SK-N-SH (cell line): ENCODE results near the gene KNSTRN. TPM values are rescaled to one million over a fixed set of nuclear protein-coding genes. Genes with fewer than 3 reads are reported as not detected.
A peak's percentile ranks its signal among the peaks of the same experiment; 100 is the strongest.

Experiments used
- CTCF ChIA-PET: fragments of 300-600, 350-600 bp; formaldehyde crosslinking; extraction: SDS; loops from one replicate; lab custom pipeline; 2021; lab: Yijun Ruan, JAX
- POLR2A ChIA-PET: fragments of 350-600 bp; sonication (Branson Sonifier 250); formaldehyde crosslinking; extraction: SDS; loops from one replicate; lab custom pipeline; 2020; ENCODE audit warnings: antibody characterized with exemption, inconsistent platforms; lab: Yijun Ruan, JAX
- DNase-seq: peaks from one replicate; pipeline ENCODE4 v3.0.0; 2012
- H2AFZ ChIP-seq: fragments of 200-600 bp; sonication (generic); 2 replicates; pipeline ENCODE4 v1.8.1; 2016; ENCODE audit warnings: antibody characterized with exemption, mild to moderate bottlenecking, low read depth
- H3F3A ChIP-seq: fragments of 200-600 bp; sonication (generic); replicated peaks from 2 replicates; pipeline ENCODE3; 2016; ENCODE audit warnings: antibody characterized with exemption, mild to moderate bottlenecking; ENCODE audit not compliant: insufficient read depth
- H3K27ac ChIP-seq, 2 experiments: fragments of 200-500 bp in 1 of 2; fragments of 200-600 bp in 1 of 2; sonication (Bioruptor generic) in 1 of 2; sonication (generic), shearing (Covaris generic) in 1 of 2; 2 replicates each; pipeline versions ENCODE4 v1.5.1 to v1.6.1; 2014 to 2016; ENCODE audit warnings: low read depth in 2 of 2, inconsistent platforms in 1 of 2, low read length in 1 of 2, mild to moderate bottlenecking in 1 of 2, mixed read lengths in 1 of 2
- H3K27me3 ChIP-seq: fragments of 200-600 bp; sonication (generic), shearing (Covaris generic); 2 replicates; pipeline ENCODE4 v1.6.1; 2016; ENCODE audit warnings: mixed run types; ENCODE audit not compliant: insufficient read depth
- H3K36me3 ChIP-seq, 2 experiments: fragments of 200-500 bp in 1 of 2; fragments of 200-600 bp in 1 of 2; sonication (Bioruptor generic) in 1 of 2; sonication (generic) in 1 of 2; replicated peaks in 1 of 2; 2 replicates each; pipeline versions ENCODE3 to v1.5.1; 2014 to 2016; ENCODE audit warnings: low read length in 1 of 2, mild to moderate bottlenecking in 1 of 2; ENCODE audit not compliant: insufficient read depth in 2 of 2, control insufficient read depth in 1 of 2
- H3K4me1 ChIP-seq, 2 experiments: fragments of 200-500 bp in 1 of 2; fragments of 200-600 bp in 1 of 2; sonication (Bioruptor generic) in 1 of 2; sonication (generic), shearing (Covaris generic) in 1 of 2; 2 replicates each; pipeline versions ENCODE4 v1.5.1 to v1.6.1; 2014 to 2016; ENCODE audit warnings: low read depth in 1 of 2, low read length in 1 of 2, mixed run types in 1 of 2; ENCODE audit not compliant: insufficient read depth in 2 of 2, control insufficient read depth in 1 of 2
- H3K4me2 ChIP-seq: fragments of 200-600 bp; sonication (generic), shearing (Covaris generic); 2 replicates; pipeline ENCODE4 v1.6.1; 2017; ENCODE audit warnings: mixed run types
- H3K4me3 ChIP-seq, 2 experiments: fragments of 200-500 bp in 1 of 2; fragments of 200-600 bp in 1 of 2; sonication (Bioruptor generic) in 1 of 2; sonication (generic), shearing (Covaris generic) in 1 of 2; 2 replicates each; pipeline versions ENCODE4 v1.5.1 to v1.8.1; 2014 to 2016; ENCODE audit warnings: low read depth in 2 of 2, inconsistent platforms in 1 of 2, low read length in 1 of 2, mild to moderate bottlenecking in 1 of 2, mixed read lengths in 1 of 2, moderate library complexity in 1 of 2
- H3K79me2 ChIP-seq: fragments of 200-600 bp; sonication (generic); 2 replicates; pipeline ENCODE4 v1.8.1; 2017; ENCODE audit warnings: mild to moderate bottlenecking; ENCODE audit not compliant: insufficient read depth
- H3K9ac ChIP-seq: fragments of 200-600 bp; sonication (generic); 2 replicates; pipeline ENCODE4 v1.6.1; 2017; ENCODE audit warnings: mixed run types
- H3K9me2 ChIP-seq: fragments of 200-600 bp; sonication (generic); 2 replicates; pipeline ENCODE4 v1.6.1; 2017; ENCODE audit warnings: mixed run types
- H3K9me3 ChIP-seq: fragments of 200-600 bp; sonication (generic); 2 replicates; pipeline ENCODE4 v1.6.1; 2017; ENCODE audit warnings: mixed run types, mild to moderate bottlenecking, moderate library complexity
- H4K20me1 ChIP-seq: fragments of 200-600 bp; sonication (generic); 2 replicates; pipeline ENCODE4 v1.6.1; 2017; ENCODE audit warnings: mild to moderate bottlenecking, mixed run types; ENCODE audit not compliant: insufficient read depth
- CHD2 ChIP-seq: fragments of 150-350 bp; IDR thresholded peaks from 2 replicates; pipeline ENCODE4 v1.6.1; 2018; ENCODE audit warnings: low read length; ENCODE audit not compliant: partially characterized antibody
- ELF1 ChIP-seq: IDR thresholded peaks from 2 replicates; pipeline ENCODE4 v1.4.0; 2012
- EZH2phosphoT487 ChIP-seq: fragments of 200-600 bp; sonication (generic); IDR thresholded peaks from 2 replicates; pipeline ENCODE4 v1.6.1; 2017; ENCODE audit warnings: low read depth, mixed run types, mild to moderate bottlenecking, antibody characterized with exemption, moderate library complexity, borderline replicate concordance
- FOXJ3 ChIP-seq: sonication (generic); formaldehyde crosslinking; IDR thresholded peaks from 2 replicates; pipeline ENCODE4 v1.5.1; 2020; ENCODE audit warnings: mild to moderate bottlenecking, missing genetic modification reagents
- FOXM1 ChIP-seq: IDR thresholded peaks from 2 replicates; pipeline ENCODE4 v1.4.0; 2012; ENCODE audit warnings: low read depth, mild to moderate bottlenecking
- MXI1 ChIP-seq: IDR thresholded peaks from 2 replicates; pipeline ENCODE4 v1.6.1; 2012; ENCODE audit warnings: mild to moderate bottlenecking, low read depth, low read length, improper control_type of control experiment
- NRF1 ChIP-seq: IDR thresholded peaks from 2 replicates; pipeline ENCODE4 v1.6.1; 2012; ENCODE audit warnings: low read depth, mild to moderate bottlenecking, low read length
- POLR2AphosphoS5 ChIP-seq: IDR thresholded peaks from 2 replicates; pipeline ENCODE4 v1.6.1; 2012; ENCODE audit warnings: low read depth, low read length
- REST ChIP-seq: IDR thresholded peaks from 2 replicates; pipeline ENCODE4 v1.6.1; 2012; ENCODE audit warnings: mild to moderate bottlenecking, low read depth, low read length, moderate library complexity
- RFX5 ChIP-seq: IDR thresholded peaks from 2 replicates; pipeline ENCODE4 v1.6.1; 2012; ENCODE audit warnings: mild to moderate bottlenecking, improper control_type of control experiment, low read length
- SIN3A ChIP-seq: IDR thresholded peaks from 2 replicates; pipeline ENCODE4 v1.6.1; 2012; ENCODE audit warnings: low read depth, mild to moderate bottlenecking, low read length, moderate library complexity, borderline replicate concordance
- SMC3 ChIP-seq: IDR thresholded peaks from 2 replicates; pipeline ENCODE4 v1.6.1; 2012; ENCODE audit warnings: low read depth, low read length, improper control_type of control experiment
- TCF12 ChIP-seq: IDR thresholded peaks from 2 replicates; pipeline ENCODE4 v1.4.0; 2012
- USF1 ChIP-seq: IDR thresholded peaks from 2 replicates; pipeline ENCODE4 v1.4.0; 2012; ENCODE audit warnings: low read depth, borderline replicate concordance
- WGBS: methylation state at CpG from one replicate; pipeline ENCODE4 v1.1.6; 2017; ENCODE audit warnings: low lambda C conversion rate; 5-methylcytosine and 5-hydroxymethylcytosine counted together
- polyA plus RNA-seq, 3 experiments: library from polyadenylated mRNA; depleted of rRNA; stranded (reverse); fragments of >200 nt; gene quantifications; 2 replicates each; pipeline ENCODE4 v1.2.3, GENCODE V29; 2012
- TF ChIP-seq, protein P1 (sequence below): IDR thresholded peaks from 2 replicates; pipeline ENCODE4; 2012
- TF ChIP-seq, protein P2 (sequence below): IDR thresholded peaks from 2 replicates; pipeline ENCODE4 v1.4.0; 2012; ENCODE audit warnings: low read depth

KNSTRN gene
- polyA plus RNA-seq, 1 of the 3 experiments (the other 2 are of a cell fraction): 25.5 TPM

GRCh38 chr15:40357246-40357645, 25.3 kb upstream of the KNSTRN start:
- peaks cover 0 to 36% of the 10 kb centered on the region in 2 experiments; a peak in 2 of 4 replicates for H3K4me1 ChIP-seq
- 87% methylated on average over 1 of the region's 1 CpG for WGBS
- H3K9me2 ChIP-seq: no peaks in the 10 kb centered on the region
- H3K27ac ChIP-seq: peak overlapping the region in 1 of 2 experiments; percentile 92; a peak in 2 of 4 replicates
- 0 out of 2 replicates have a peak, but pooled peaks cover 11% of the 10 kb centered on the region for H3K27me3 ChIP-seq
- no peak for TF ChIP-seq TCF12
- no peak for TF ChIP-seq USF1
- TF ChIP-seq FOXM1: no peak
- TF ChIP-seq SMC3: no peak
- TF ChIP-seq FOXJ3 (CRISPR knock-in tag): no peak
- no peak for TF ChIP-seq ELF1
- H3K4me2 ChIP-seq: peak overlapping the region; percentile 92
- H3K9me3 ChIP-seq: no peaks in the 10 kb centered on the region
- H3F3A ChIP-seq: peaks cover 6% of the 10 kb centered on the region
- POLR2A ChIA-PET: interaction anchor here (1.0 to 1.4 kb wide), 3 partner anchors 10 to 17 kb away, joined by 3 to 5 read pairs (median 3); partner anchors contain the start of gene CCDC9B
- H3K79me2 ChIP-seq: no peaks in the 10 kb centered on the region
- H2AFZ ChIP-seq: peak overlapping the region; percentile 95
- H3K9ac ChIP-seq: no peak overlapping the region
- peak; percentile 47 for DNase-seq
- no peaks in the 10 kb centered on the region for H4K20me1 ChIP-seq
- peak overlapping the region in 1 of 2 experiments; percentile 59; a peak in 2 of 4 replicates for H3K4me3 ChIP-seq
- CTCF ChIA-PET: interaction anchor here (1.2 to 70.6 kb wide), 6 partner anchors 10 to 150 kb away, joined by 3 to 2194 read pairs (median 6); partner anchors contain the start of genes ANKRD63, CCDC9B, INAFM2 and PLCB2
- H3K36me3 ChIP-seq: no peaks in the 10 kb centered on the region

DNA sequence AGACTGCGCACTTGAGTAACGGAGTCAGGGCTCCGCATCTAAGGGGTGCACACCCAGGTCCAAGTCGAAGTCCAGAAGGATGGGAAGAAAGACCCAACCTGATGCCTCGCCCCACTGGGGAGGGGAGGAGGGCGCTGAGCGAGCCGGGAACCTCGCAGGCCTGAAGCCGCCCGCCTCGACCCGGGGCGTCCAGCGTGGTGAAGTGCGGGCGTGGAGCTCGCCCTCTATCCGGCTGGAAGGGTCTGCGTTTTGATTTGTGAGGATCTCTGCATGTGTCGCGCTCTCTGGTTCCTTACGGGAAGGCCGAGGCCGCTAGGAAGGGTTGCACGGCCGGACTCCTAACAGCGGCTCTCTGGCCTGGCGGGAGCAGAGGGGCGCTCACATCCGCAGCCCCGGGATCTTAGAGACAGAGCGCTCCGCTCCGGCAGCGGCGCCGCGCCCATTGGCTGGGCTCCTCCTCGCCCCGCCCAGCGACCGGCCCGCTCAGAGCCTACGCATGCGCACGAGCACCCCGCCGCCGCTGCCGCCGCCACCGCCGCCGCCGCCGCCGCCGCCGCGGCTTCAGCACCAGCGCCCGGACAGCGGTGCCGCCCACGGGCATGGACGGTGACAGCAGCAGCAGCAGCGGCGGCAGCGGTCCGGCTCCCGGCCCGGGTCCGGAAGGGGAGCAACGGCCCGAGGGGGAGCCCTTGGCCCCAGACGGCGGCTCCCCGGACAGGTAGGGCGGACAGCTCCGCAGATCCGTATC, 24.6 kb upstream of the KNSTRN start, which contains the start of gene DISP2:
Gene DISP2 (plus strand): TSS at position 497 of the 748 bp plus-strand sequence. CDS start 103 bp downstream, at position 600.
- POLR2A ChIA-PET: interaction anchor here (1.0 to 1.4 kb wide), 3 partner anchors 9 to 17 kb away, joined by 3 to 5 read pairs (median 3); partner anchors contain the start of gene CCDC9B
- no peaks in the 10 kb centered on the region for H3K36me3 ChIP-seq
- TF ChIP-seq CHD2: peak; percentile 28
- TF ChIP-seq, protein P1, sequence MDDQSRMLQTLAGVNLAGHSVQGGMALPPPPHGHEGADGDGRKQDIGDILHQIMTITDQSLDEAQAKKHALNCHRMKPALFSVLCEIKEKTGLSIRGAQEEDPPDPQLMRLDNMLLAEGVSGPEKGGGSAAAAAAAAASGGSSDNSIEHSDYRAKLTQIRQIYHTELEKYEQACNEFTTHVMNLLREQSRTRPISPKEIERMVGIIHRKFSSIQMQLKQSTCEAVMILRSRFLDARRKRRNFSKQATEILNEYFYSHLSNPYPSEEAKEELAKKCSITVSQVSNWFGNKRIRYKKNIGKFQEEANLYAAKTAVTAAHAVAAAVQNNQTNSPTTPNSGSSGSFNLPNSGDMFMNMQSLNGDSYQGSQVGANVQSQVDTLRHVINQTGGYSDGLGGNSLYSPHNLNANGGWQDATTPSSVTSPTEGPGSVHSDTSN: no peak
- 0 out of 2 replicates have a peak, but pooled peaks have one; percentile 31 for TF ChIP-seq POLR2AphosphoS5
- TF ChIP-seq NRF1: peak; percentile 85
- peak; percentile 57; the same call in 1 of the 2 replicates for TF ChIP-seq RFX5
- TF ChIP-seq SIN3A: peak; percentile 72; the same call in 1 of the 2 replicates
- TF ChIP-seq FOXJ3 (CRISPR knock-in tag): no peak
- peak; percentile 97 for TF ChIP-seq REST
- no peak for TF ChIP-seq EZH2phosphoT487
- TF ChIP-seq USF1: no peak
- TF ChIP-seq, protein P2, sequence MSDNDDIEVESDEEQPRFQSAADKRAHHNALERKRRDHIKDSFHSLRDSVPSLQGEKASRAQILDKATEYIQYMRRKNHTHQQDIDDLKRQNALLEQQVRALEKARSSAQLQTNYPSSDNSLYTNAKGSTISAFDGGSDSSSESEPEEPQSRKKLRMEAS: peak; percentile 34; the same call in 1 of the 2 replicates
- peak; percentile 58 for TF ChIP-seq MXI1
- TF ChIP-seq, all 33 proteins: peak for 8
- Histone ChIP-seq H4K20me1 (no peaks in the 10 kb centered on the region), H3K4me1 (peaks cover 0 to 36% of the 10 kb centered on the region in 2 experiments; a peak in 2 of 4 replicates), H3K79me2 (no peaks in the 10 kb centered on the region), H3K27ac (peak within 1 kb of the TSS in 1 of 2 experiments; percentile 92; a peak in 2 of 4 replicates), H3K9me2 (no peaks in the 10 kb centered on the region), H3K4me2 (peak within 1 kb of the TSS; percentile 92), H3K9ac (no peak within 1 kb of the TSS), H3K4me3 (peak within 1 kb of the TSS; percentile 59), H3K9me3 (no peaks in the 10 kb centered on the region), H3F3A (peaks cover 6% of the 10 kb centered on the region), H3K27me3 (0 out of 2 replicates have a peak, but pooled peaks cover 11% of the 10 kb centered on the region), H2AFZ (peak within 1 kb of the TSS; percentile 95)
- CTCF ChIA-PET: interaction anchor here (1.1 to 70.6 kb wide), 7 partner anchors 10 to 149 kb away, joined by 3 to 2194 read pairs (median 5); partner anchors contain the start of genes ANKRD63, CCDC9B, INAFM2 and PLCB2
- 28% methylated on average over 12 of the region's 82 CpGs for WGBS
- DNase-seq: peak; percentile 100
